OCI-LY1 (cell line): ENCODE results near the gene NBPF20.
"Not testable (repeated sequence)": the region's sequence is repeated elsewhere in the genome, so short reads cannot be mapped to it uniquely, and the experiment has no call there.

Experiments
- EZH2 ChIP-seq: fragments of 200-600 bp; sonication (generic), shearing (Covaris generic); IDR thresholded peaks from 2 replicates; pipeline ENCODE4 v1.8.0; 2017; ENCODE audit warnings: borderline replicate concordance, mixed run types, mild to moderate bottlenecking, antibody characterized with exemption, low read length, moderate library complexity, mixed read lengths
- TF ChIP-seq, protein P1 (sequence below): fragments of 200-600 bp; sonication (generic), shearing (Covaris generic); IDR thresholded peaks from 2 replicates; pipeline ENCODE4 v1.5.1; 2017; ENCODE audit warnings: mild to moderate bottlenecking, antibody characterized with exemption, low read length, moderate library complexity, mixed read lengths

DNA sequence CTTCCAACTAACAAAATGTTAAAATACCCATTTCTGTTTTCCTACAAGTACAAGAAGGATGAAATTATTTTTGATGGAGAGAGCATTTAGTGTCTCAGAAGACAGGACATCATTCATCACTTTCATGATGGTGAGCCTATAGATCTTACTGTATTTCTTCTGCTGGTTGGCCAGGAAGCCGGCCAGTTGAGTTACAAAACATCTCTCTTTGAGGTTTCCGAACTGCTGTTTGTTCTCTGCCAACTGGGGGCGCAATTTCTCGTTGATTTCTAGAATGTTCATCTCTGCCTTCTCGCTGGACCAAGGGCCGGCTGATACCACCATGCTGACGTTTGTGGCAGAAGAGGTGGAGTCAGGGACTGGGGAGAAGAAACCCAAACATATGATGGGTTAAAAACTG lies 20.5 kb downstream of the NBPF20 start:
- TF ChIP-seq, protein P1, sequence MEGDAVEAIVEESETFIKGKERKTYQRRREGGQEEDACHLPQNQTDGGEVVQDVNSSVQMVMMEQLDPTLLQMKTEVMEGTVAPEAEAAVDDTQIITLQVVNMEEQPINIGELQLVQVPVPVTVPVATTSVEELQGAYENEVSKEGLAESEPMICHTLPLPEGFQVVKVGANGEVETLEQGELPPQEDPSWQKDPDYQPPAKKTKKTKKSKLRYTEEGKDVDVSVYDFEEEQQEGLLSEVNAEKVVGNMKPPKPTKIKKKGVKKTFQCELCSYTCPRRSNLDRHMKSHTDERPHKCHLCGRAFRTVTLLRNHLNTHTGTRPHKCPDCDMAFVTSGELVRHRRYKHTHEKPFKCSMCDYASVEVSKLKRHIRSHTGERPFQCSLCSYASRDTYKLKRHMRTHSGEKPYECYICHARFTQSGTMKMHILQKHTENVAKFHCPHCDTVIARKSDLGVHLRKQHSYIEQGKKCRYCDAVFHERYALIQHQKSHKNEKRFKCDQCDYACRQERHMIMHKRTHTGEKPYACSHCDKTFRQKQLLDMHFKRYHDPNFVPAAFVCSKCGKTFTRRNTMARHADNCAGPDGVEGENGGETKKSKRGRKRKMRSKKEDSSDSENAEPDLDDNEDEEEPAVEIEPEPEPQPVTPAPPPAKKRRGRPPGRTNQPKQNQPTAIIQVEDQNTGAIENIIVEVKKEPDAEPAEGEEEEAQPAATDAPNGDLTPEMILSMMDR: peak; percentile 19
- not testable (repeated sequence) for TF ChIP-seq EZH2
